NCI-H748 (cell line): ENCODE data around the gene GRB10.

Experiments
- DNase-seq: peaks from one replicate; lab custom pipeline; 2025; ENCODE audit not compliant: unreplicated experiment; lab: John Stamatoyannopoulos, UW

Gene GRB10

DNA sequence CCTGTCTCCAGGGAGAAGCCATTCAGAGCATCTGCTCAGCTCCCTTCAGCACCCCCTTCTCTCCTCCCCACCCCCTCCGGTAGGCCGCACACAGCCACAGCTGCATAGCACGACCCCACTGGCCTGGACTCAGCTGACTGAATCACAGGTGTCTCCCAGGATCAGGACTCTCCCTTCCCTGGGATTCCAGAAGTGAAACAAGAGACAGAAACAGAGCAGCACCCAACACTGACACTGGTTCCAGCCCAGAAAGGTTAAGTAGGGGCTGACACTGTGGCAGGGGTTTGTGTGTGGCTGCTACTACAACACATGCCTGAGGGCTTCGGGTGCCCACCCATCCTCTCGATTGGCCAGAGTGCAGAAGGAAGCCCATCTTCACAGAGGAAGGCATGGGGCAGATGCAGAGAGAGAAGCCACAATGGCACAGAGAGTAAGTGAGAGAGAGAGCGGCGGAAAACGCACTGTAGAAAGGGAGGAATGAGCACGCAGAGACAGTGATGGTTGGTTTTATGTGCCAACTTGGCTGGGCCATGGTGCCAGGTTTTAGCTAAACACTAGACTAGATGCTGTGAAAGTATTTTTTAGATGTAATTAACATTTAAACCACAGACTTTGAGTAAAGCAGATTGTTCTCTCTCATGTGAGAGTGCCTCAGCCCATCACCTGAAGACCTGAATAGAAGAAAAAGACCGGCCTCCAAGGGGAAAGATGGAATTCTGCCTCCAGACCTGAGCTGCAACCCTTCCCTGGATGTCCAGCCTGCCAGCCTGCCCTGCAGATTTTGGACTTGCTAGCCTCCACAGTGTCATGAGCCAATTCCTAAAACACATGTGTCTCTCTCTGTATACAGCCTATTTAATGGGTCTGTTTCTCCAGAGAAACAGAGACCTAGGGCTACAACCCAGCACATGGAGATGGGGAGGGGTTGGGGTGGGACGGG lies 107.5 kb downstream of the GRB10 start:
- no peak for DNase-seq

DNA sequence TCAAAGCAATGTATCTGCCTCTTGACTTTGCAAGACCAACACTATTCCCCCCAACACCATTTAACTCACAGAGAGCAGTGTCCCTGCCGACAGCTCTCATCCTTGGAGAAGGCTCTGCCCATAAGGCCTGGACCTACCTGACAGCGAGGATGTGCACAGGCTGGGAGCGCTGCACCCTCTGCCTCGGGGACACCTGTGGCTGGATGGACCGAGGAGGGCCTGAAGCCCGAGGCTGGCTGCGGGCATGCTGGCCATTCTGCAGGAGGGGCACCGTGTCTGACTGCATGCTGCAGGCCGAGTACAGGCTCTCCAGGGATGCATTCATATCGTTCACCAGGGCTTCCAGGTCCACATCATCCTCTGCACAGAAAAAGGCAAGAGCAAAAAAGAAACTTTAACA lies 108.4 kb downstream of the GRB10 start:
- DNase-seq: no peak

DNA sequence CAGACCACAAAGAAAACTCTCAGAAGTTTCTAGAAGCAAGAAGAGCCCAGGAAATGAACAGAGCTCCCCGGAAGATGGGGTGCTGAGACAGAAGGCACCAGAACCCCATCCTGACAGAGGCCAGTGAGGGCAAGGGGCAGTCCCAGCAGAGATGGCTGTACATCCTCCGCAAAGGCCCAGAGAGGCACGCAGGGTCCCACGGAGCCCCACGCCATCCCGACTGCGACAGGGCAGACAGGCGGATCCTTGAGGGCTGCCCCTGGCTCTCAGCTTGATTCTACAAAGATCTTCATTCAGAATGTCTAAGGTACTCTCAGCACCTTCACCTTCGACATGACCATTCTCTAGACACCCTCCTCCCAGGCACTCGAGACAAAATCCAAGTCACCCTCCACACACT lies 109.6 kb downstream of the GRB10 start:
- DNase-seq: no peak

GRCh38 chr7:50672045-50672444 lies 110.7 kb downstream of the GRB10 start:
- no peak for DNase-seq

GRCh38 chr7:50671386-50671785 lies 111.3 kb downstream of the GRB10 start:
- DNase-seq: no peak

- no peak for DNase-seq
Observed at GRCh38 chr7:50669890-50670289, 112.8 kb downstream of the GRB10 start.

DNA sequence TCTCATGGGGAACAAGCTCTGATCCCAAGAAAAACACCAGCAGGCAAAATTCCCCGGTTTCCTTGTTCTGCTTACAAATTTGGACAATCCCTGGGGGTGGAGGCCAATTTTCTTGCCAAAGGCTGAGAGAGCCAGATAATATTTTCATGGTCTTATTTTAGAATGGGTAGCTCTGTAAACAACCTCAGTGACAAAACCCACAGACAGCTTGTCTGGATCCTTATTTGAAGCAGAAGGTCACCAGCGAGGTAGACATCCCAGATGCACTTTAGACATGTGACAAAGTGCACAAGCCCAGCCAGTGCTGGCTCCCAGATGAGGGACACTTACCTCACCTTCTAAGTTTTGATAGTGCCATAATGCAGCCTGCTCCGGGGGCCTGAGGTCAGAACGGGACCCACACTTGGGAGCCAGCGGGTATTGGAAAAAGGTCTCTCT lies 114.9 kb downstream of the GRB10 start:
- no peak for DNase-seq

- DNase-seq: no peak
Observed at GRCh38 chr7:50667338-50667737, 115.4 kb downstream of the GRB10 start.

DNA sequence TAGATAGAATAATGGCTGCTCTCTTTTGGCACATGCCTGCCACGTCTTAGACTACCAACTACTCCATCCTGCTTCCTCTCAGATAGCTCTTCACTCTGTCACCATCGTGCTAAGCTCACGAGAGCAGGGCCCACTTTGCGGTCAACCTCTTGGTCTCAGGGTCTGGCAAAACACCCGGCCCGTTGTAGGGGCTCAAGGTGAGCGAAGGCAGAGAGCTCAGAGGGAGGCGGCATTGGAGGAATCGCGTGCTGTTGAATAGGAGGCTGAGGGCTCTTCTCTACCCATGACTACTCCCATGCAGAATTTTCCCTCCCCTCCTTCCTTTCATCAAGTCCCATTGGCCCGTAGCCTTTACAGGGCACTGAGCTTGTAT lies 116.6 kb downstream of the GRB10 start:
- no peak for DNase-seq

DNA sequence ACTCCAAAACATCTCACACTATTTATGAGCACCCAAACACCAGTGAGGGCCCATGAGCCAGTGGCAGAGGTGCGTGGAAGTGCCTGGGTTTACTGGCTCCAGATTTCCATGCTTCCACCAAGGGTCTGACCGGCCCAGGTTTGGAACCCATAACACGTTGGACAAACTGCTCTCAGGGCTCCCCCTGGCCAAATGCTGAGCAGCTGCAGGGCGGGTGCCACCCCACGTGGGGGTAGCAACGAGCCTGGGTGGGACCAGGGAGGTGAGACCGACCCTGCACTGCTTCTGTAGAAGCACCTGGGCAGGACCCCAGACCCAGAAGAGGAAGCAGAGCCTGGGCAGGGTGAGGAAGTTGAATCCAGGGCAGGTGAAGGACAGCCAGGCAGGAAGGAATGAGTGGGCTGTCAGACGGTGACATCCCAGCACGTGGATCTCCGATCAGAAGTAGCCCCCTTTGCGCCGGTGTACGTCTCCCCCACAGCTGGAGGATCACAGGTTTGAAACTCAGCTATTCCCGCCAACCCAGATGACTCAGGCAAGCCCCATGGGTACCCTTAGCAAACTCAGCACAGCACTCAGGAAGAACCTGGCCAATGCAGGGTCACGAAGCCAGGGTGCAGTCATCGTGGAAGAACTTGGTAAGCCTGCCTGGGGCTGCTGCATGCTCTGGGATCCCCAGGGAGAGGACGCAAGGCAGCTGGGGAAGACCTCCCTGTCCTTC lies 117.1 kb downstream of the GRB10 start:
- no peak for DNase-seq

GRCh38 chr7:50664937-50665336 lies 117.8 kb downstream of the GRB10 start:
- no peak for DNase-seq

GRCh38 chr7:50664461-50664922 lies 118.2 kb downstream of the GRB10 start:
- DNase-seq: no peak

GRCh38 chr7:50663396-50664102 lies 119.1 kb downstream of the GRB10 start:
- no peak for DNase-seq

DNA sequence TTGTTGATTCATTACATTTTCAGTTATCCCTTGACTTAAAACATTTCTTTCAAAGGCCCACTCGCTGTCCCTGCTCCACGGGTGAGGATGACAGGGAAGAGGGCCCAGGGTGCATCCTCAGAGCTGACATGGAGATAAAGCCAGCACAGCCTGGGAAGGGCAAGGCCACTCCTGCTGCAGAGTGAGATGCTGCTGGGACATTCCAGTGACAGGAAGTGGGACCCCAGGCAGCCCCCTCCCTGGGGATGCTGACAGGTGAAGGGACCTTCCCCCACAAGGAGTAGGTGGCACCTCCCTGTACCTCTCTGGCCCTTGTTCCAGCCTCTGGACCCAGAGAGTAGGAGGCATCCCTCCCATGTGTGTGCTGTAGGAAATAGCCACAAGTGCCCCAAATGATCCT lies 119.7 kb downstream of the GRB10 start:
- DNase-seq: no peak

- DNase-seq: no peak
Observed at GRCh38 chr7:50662041-50662694, 120.5 kb downstream of the GRB10 start.

GRCh38 chr7:50661345-50662040 lies 121.2 kb downstream of the GRB10 start:
- DNase-seq: no peak

DNA sequence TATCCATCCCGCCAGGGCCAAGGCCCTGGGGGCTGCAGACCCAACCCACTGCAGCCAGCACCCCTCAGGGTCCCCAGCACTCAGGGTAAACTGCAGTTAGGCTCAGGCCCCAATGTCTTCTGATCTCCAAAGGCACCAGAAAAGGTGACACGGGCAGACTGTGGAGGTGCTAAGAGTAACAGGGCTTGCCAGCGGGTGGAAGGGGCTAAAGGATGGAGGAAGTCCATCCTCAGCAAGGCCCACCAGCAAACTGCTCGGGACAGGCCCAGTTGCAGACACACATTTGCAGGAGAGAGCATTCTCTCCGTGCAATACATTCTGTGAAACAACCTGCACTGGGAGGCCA lies 121.9 kb downstream of the GRB10 start:
- no peak for DNase-seq

DNA sequence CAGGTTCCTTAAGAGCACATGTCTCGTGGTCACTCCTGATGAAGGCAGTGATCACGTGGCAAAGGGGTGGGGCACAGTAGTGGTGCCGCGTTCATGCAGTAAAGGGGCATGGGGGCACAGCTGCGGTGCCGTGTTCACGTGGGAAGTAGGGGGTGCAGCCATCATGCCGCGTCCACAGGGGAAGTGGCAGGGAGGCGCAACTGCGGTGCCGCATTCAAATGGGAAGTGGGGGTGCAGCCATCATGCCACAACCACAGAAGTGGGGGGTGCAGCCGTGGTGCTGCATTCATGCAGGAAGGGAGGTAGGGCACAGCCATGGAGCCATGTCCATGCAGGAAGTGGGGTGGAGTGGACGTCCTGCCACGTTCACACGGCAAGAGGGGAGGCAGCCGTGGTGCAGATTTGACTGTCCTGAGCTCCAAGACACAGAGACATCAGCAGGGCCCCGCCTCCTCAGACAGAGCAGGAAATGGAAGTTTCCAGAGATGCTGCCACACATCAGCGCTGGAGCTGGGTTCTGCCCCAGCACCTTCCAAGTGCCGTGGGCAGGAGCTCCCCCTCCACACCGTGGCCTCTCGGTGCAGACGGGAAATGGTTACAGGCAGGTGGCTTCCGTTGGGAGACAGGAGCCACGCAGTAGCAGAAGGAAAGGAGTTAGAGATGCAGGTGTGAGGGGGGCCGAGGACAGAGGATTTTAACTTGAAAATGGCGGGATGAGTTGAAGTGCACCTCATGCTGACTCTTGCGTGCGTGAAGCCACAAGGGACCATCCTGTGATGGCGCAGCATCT lies 122.5 kb downstream of the GRB10 start:
- no peak for DNase-seq

- no peak for DNase-seq
Observed at GRCh38 chr7:50659329-50659965, 123.2 kb downstream of the GRB10 start.
